ENCODE results near the gene ST3GAL2. TPM values are rescaled to one million over a fixed set of nuclear protein-coding genes. Genes with fewer than 3 reads are reported as not detected.
"Not testable (repeated sequence)": the region's sequence is repeated elsewhere in the genome, so short reads cannot be mapped to it uniquely, and the experiment has no call there.

ST3GAL2 gene
- polyA plus RNA-seq, 4 donors: 25.0 to 34.7 (median 28.2) TPM

- no peak for DNase-seq (ENCODE audit: low read depth in 4 of 4, low spot score in 3 of 4)
Measured at GRCh38 chr16:70419384-70420327, 19.2 kb downstream of the ST3GAL2 start.

DNA sequence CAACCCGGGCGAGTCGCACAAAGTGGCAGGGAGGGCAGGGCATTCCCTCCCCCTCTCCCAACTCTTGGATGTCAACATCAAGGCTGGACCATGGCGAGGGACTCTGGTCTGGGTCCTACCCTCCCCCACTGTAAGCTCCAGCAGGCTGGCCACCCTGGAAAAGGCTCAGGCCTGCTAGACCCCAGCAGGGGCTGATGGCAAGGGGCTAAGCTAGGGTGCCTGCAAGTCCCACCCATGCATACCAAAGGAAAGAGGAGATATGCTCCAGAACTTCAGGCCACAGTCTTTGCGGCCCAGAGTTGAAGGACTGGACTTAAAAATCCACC lies 19.9 kb downstream of the ST3GAL2 start:
- no peak for DNase-seq (ENCODE audit: low read depth in 4 of 4, low spot score in 3 of 4)

GRCh38 chr16:70418274-70418992 lies 20.5 kb downstream of the ST3GAL2 start:
- no peak for DNase-seq (ENCODE audit: low read depth in 4 of 4, low spot score in 3 of 4)

DNA sequence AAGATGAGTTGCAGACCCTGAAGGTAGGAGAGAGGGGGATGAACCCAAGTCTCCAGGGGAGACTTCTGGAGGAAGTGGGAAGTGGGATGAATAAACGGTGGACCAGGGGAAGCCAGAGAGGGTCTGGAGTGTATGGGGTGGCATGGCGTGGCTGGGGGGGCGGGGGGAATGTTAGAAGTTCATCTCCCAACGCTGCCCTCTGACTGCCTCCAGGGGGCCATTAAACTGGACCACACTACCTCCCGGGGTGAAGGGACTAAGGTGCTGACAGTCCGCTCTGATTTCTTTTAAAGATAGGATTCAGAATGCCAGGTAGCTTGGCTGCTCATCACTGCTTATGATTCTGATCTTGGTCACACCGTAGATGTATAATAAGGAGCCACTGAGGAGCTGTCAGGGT lies 21.2 kb downstream of the ST3GAL2 start:
- no peak for DNase-seq (ENCODE audit: low read depth in 4 of 4, low spot score in 3 of 4)

DNA sequence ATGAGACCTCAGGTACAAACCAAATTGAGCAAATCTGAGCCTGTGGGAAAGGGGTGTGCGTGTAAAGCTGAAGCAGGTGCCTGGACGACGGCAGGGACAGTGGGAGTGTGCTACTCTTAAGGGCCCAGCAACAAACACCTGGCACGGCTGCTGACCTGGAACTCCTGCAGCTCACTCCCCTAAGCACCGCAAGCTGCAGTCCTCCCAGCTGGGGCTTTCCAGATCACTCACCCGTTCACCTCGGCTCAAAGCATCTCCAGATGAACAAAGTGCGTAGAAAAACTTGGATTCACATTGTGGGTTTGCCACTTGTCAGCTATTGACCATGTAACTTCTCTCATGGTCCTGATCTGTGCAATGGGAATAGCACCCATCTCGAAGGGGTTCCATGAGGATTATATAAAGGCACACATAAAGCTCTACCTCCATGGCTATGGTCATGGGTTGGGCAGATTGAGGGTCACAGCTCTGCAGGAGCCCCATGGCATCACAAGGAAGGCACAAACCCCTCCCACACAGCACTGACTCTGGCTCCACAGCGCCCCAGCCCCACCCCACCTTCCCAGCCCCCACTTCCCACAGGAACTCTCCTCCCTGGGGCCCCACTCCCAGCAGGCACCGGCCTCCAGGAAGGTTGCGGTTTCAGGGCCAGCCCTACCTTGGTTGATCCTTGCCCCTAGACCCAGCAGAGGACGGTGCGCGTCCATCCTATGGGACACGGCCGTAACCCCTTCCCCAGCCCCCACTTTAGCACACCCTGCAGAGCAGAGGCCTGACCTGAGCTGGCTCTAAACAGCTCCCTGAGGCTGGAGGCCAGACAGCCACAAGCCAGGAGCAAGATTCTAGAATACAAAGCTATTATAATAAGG lies 21.9 kb downstream of the ST3GAL2 start:
- no peak for DNase-seq (ENCODE audit: low read depth in 4 of 4, low spot score in 3 of 4)

DNA sequence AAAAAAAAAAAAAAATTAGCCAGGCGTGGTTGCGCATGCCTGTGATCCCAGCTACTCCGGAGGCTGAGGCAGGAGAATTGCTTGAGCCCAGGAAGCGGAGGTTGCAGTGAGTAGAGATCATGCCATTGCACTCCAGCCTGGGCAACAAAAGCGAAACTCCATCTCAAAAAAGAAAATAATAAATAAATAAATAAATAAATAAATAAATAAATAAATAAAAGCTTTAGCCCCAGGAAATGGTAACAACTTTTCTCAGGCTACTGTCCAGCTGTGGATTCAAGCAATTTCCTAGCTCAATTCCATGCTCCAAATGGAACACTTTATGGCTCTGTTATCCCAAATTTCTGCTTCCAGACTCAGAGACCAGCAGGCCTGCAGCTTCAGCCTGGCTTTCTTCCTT lies 25.3 kb downstream of the ST3GAL2 start:
- DNase-seq (ENCODE audit: low read depth in 4 of 4, low spot score in 3 of 4): not testable (repeated sequence)

GRCh38 chr16:70412385-70412784 lies 26.5 kb downstream of the ST3GAL2 start:
- no peak for DNase-seq (ENCODE audit: low read depth in 4 of 4, low spot score in 3 of 4)

DNA sequence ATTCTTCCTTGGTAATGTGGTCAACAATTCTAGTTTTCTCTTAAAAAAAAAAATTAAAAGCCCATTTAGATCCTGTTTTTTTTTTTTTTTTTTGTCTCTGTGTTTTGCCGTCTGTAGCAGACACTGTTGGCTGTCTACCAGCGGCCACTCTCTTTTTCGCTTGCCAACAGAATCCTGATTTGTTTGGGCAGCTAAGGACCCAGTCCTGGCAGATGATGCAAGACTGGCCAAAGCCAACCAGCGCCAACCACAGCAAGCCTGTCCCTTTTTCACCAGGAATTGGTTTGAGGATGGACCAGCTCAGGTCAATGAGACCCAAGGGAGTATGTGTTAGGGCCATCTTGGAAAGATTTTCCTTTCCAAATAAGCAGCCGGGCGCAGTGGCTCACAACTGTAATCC lies 28.2 kb downstream of the ST3GAL2 start:
- DNase-seq (ENCODE audit: low read depth in 4 of 4, low spot score in 3 of 4): no peak

DNA sequence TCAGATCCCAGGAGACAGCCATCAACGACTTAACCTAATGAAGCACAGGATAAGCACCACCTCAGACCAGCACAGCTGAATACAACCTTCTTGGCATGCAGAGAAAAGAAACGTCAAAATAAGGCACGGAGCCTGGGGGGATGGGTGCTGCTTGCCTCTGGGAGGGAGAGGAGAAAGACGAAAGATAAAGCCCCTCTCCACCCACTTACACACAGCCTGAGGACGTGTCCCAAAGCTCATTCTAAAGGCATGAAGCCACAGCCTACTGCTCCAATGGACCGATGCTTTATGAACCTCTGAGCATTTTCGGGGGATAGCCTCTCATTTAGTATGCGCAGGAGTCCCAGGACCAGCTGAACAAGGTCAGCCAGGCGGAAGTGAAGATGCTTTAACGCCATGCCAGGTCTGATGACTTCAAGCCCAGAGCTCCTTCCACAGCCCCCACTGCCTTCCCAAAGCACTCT lies 31.1 kb downstream of the ST3GAL2 start:
- no peak for DNase-seq (ENCODE audit: low read depth in 4 of 4, low spot score in 3 of 4)

GRCh38 chr16:70406104-70406503 lies 32.8 kb downstream of the ST3GAL2 start:
- DNase-seq (ENCODE audit: low read depth in 4 of 4, low spot score in 3 of 4): not testable (repeated sequence)

DNA sequence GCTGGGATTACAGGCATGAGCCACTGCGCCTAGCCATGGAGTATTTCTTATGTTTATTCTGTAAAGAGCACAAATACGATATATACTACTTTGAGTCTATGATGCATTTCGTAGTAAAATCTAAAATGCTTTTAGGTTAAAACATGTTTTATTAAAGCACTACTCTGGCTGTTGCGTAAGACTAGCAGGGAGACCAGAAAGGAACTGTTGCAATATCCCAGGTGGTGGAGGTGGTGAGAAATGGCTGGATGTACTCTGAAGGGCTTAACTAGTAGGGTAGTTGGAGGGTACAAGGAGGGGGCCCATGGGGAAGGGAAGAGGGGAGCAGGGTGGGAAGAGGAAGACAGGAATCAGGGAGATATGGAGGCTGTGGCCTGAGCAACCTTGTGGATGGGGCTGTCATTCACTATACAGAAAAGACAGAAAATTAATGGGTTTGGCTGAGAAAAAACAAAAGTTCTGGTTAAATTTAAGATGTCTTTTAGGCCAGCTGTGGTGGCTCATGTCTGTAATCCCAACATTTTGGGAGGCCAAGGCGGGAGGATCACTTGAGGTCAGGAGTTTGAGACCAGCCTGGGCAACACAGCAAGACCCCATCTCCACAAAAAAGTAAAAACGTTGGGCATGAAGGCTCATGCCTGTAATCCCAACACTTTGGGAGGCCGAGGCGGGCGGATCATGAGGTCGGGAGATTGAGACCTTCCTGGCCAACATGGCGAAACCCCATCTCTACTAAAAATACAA lies 35.8 kb downstream of the ST3GAL2 start:
- no peak for DNase-seq (ENCODE audit: low read depth in 4 of 4, low spot score in 3 of 4)

DNA sequence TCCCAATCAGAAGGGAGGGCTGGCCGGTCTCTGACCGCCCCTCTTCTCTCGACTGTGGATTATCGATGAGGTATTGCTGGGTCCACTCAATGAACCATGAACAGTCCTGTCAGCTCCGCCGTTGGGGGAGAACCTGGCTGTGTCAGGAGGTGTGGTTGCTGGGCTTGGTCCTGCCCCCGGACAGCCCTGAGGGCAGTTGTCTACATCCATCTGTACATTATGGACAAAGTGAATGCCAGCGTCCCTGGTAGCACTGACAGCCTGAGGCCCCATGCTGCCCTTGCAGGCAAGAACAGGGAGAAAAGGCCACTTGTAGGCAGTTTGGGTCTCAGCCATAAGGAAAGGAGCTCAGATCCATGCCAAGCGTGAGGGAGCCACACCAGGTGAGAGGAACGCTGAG lies 38.9 kb downstream of the ST3GAL2 start:
- no peak for DNase-seq (ENCODE audit: low read depth in 4 of 4, low spot score in 3 of 4)

DNA sequence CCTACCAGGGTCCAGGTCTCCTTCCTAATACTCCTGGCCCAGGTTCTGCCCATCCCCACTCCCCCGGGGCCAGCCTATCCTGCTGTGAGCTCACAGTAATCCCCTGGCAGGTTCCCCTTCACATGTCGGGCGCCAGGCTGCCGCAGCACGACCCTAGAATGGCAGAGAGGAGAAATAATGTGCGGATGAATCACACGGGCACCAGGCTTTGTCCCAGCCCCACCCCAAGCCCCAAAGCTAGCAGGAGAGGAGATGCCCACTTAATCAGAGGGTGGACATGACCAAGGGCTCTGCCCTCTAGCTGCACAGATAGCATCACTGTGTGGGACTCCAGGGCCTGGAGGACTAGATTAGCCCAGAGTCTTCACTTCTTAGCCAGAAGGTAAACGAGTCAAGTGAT lies 39.5 kb downstream of the ST3GAL2 start:
- DNase-seq (ENCODE audit: low read depth in 4 of 4, low spot score in 3 of 4): no peak

GRCh38 chr16:70398177-70398743 lies 40.6 kb downstream of the ST3GAL2 start:
- DNase-seq (ENCODE audit: low read depth in 4 of 4, low spot score in 3 of 4): no peak

GRCh38 chr16:70396246-70396904 lies 42.5 kb downstream of the ST3GAL2 start:
- DNase-seq (ENCODE audit: low read depth in 4 of 4, low spot score in 3 of 4): no peak

DNA sequence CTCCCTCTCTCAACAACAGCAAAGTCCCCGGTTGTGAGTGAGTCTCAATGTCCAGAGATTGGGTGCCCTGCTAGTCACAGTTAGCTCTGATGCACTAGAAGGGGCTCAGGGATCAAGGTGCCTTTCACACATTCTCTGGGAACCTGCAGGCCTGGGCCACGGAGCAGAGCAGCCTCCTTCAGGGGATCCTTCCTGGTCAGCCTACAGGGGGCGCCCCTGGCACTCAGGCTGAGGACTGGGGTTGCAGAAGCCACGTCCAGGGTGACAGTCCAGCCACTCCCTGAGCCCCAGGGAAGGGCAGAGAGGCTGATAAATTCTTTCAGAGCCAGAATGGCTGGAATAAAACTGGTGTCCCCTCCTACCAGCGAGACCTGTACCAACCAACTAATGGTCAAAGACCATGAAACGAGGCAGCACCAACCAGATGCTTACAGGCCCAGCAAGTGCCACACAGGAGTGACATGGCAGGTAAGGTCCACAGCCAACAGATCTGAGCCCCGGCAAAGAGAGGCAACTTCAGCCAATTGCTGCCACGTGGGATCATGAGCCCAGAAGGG lies 43.5 kb downstream of the ST3GAL2 start:
- no peak for DNase-seq (ENCODE audit: low read depth in 4 of 4, low spot score in 3 of 4)

GRCh38 chr16:70394853-70395252 lies 44.0 kb downstream of the ST3GAL2 start:
- DNase-seq (ENCODE audit: low read depth in 4 of 4, low spot score in 3 of 4): no peak

GRCh38 chr16:70393662-70394061 lies 45.2 kb downstream of the ST3GAL2 start:
- no peak for DNase-seq (ENCODE audit: low read depth in 4 of 4, low spot score in 3 of 4)

DNA sequence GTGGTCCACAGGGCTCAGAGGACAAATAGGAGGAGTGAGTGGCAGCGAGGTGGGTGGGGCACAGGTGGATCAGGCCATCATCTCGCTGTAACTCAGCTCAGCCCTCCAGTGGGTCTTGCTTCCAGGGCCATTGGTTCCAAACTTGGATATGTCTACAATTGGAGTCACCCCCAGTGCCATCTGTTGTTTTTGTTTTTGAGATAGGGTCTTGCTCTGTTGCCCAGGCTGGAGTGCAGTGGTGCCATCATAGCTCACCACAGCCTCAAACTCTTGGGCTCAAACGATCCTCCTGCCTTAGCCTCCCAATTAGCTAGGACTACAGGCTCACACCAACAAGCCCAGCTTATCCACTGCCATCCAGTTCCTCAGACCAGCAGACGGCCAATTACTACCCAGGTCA lies 46.3 kb downstream of the ST3GAL2 start:
- no peak for DNase-seq (ENCODE audit: low read depth in 4 of 4, low spot score in 3 of 4)

All from right renal pelvis (tissue), 4 donors.